ENCODE results near the gene CD83. TPM values are rescaled to one million over a fixed set of nuclear protein-coding genes. Genes with fewer than 3 reads are reported as not detected.

CD83 gene
- polyA plus RNA-seq, 2 donors: 1.2 to 1.5 TPM

GRCh38 chr6:14079433-14079832, 38.1 kb upstream of the CD83 start:
- 21 to 33% methylated on average over 5 of the region's 5 CpGs for WGBS, 2 donors
- no peaks in the 10 kb centered on the region for H3K9me3 ChIP-seq (ENCODE audit: control insufficient read depth in 2 of 2, insufficient read depth in 1 of 2, low read depth in 1 of 2, low read length in 1 of 2)
- no peaks in the 10 kb centered on the region for H3K27me3 ChIP-seq (ENCODE audit: control insufficient read depth in 1 of 2, insufficient read depth in 2 of 2, low read length in 2 of 2)
- peak overlapping the region in 1 of 2 donors; percentile 24 for H3K27ac ChIP-seq (ENCODE audit: low read depth in 2 of 2, low read length in 1 of 2)
- H3K4me1 ChIP-seq (ENCODE audit: control insufficient read depth in 2 of 2, insufficient read depth in 2 of 2, low read length in 1 of 2): no peaks in the 10 kb centered on the region
- H3K36me3 ChIP-seq (ENCODE audit: control insufficient read depth in 2 of 2, insufficient read depth in 2 of 2, low read length in 1 of 2): no peaks in the 10 kb centered on the region
- no peak overlapping the region for H3K4me3 ChIP-seq (ENCODE audit: low read depth in 1 of 2, low read length in 2 of 2)

DNA sequence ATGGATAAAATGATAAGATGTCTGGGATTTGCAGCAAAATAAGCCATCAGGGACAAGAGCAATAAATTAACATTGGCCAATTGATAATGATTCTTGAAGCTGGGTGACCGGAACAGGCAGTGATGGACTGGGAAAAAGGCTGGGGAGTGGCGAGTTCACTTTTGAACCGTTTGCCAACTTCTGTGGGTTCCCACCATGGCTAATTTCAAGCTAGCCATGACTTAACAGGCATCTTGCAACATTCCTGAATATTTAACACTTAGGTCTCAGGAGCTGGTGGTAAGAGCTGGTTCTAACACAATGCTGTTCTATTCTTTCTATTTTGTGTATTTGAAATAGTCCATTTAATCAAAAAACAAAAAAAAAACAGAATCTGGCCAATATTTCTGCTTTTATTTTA, 37.6 kb upstream of the CD83 start:
- Histone ChIP-seq H3K27ac (ENCODE audit: low read depth in 2 of 2, low read length in 1 of 2) (no peak overlapping the region), H3K4me3 (ENCODE audit: low read depth in 1 of 2, low read length in 2 of 2) (no peak overlapping the region), H3K4me1 (ENCODE audit: control insufficient read depth in 2 of 2, insufficient read depth in 2 of 2, low read length in 1 of 2) (no peaks in the 10 kb centered on the region), H3K9me3 (ENCODE audit: control insufficient read depth in 2 of 2, insufficient read depth in 1 of 2, low read depth in 1 of 2, low read length in 1 of 2) (no peaks in the 10 kb centered on the region), H3K36me3 (ENCODE audit: control insufficient read depth in 2 of 2, insufficient read depth in 2 of 2, low read length in 1 of 2) (no peaks in the 10 kb centered on the region), H3K27me3 (ENCODE audit: control insufficient read depth in 1 of 2, insufficient read depth in 2 of 2, low read length in 2 of 2) (no peaks in the 10 kb centered on the region)
- WGBS, 2 donors: 77 to 81% methylated on average over 3 of the region's 3 CpGs

DNA sequence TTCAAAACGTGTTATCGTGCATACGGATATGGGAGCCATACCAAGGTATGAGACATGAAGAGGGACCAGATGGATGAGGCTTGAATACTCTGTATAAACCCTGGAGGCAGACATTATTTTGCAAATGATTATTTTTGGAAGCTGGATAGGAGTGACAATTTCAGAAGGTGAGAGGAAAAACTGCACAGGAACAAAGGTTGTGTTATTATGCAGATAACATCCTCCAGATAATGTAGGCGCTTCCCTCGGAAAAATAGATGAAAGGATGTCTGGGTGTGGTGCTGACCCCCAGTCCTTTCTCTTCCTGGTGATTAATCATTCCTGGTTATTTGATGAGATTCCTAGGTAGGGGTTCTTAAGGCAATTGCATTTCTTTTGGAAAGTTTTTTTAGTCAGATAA, 36.4 kb upstream of the CD83 start:
- WGBS, 2 donors: 78 to 83% methylated on average over 5 of the region's 5 CpGs
- Histone ChIP-seq H3K27ac (ENCODE audit: low read depth in 2 of 2, low read length in 1 of 2) (no peak overlapping the region), H3K36me3 (ENCODE audit: control insufficient read depth in 2 of 2, insufficient read depth in 2 of 2, low read length in 1 of 2) (no peaks in the 10 kb centered on the region), H3K9me3 (ENCODE audit: control insufficient read depth in 2 of 2, insufficient read depth in 1 of 2, low read depth in 1 of 2, low read length in 1 of 2) (no peaks in the 10 kb centered on the region), H3K4me1 (ENCODE audit: control insufficient read depth in 2 of 2, insufficient read depth in 2 of 2, low read length in 1 of 2) (no peaks in the 10 kb centered on the region), H3K27me3 (ENCODE audit: control insufficient read depth in 1 of 2, insufficient read depth in 2 of 2, low read length in 2 of 2) (no peaks in the 10 kb centered on the region), H3K4me3 (ENCODE audit: low read depth in 1 of 2, low read length in 2 of 2) (no peak overlapping the region)

GRCh38 chr6:14082771-14083170, 34.8 kb upstream of the CD83 start:
- Histone ChIP-seq H3K4me1 (ENCODE audit: control insufficient read depth in 2 of 2, insufficient read depth in 2 of 2, low read length in 1 of 2) (no peaks in the 10 kb centered on the region), H3K36me3 (ENCODE audit: control insufficient read depth in 2 of 2, insufficient read depth in 2 of 2, low read length in 1 of 2) (no peaks in the 10 kb centered on the region), H3K9me3 (ENCODE audit: control insufficient read depth in 2 of 2, insufficient read depth in 1 of 2, low read depth in 1 of 2, low read length in 1 of 2) (no peaks in the 10 kb centered on the region), H3K27me3 (ENCODE audit: control insufficient read depth in 1 of 2, insufficient read depth in 2 of 2, low read length in 2 of 2) (no peaks in the 10 kb centered on the region), H3K4me3 (ENCODE audit: low read depth in 1 of 2, low read length in 2 of 2) (no peak overlapping the region), H3K27ac (ENCODE audit: low read depth in 2 of 2, low read length in 1 of 2) (no peak overlapping the region)
- 72 to 77% methylated on average over 3 of the region's 3 CpGs for WGBS, 2 donors

GRCh38 chr6:14083262-14083661, 34.3 kb upstream of the CD83 start:
- Histone ChIP-seq H3K36me3 (ENCODE audit: control insufficient read depth in 2 of 2, insufficient read depth in 2 of 2, low read length in 1 of 2) (no peaks in the 10 kb centered on the region), H3K4me1 (ENCODE audit: control insufficient read depth in 2 of 2, insufficient read depth in 2 of 2, low read length in 1 of 2) (no peaks in the 10 kb centered on the region), H3K27me3 (ENCODE audit: control insufficient read depth in 1 of 2, insufficient read depth in 2 of 2, low read length in 2 of 2) (no peaks in the 10 kb centered on the region), H3K27ac (ENCODE audit: low read depth in 2 of 2, low read length in 1 of 2) (no peak overlapping the region), H3K4me3 (ENCODE audit: low read depth in 1 of 2, low read length in 2 of 2) (no peak overlapping the region), H3K9me3 (ENCODE audit: control insufficient read depth in 2 of 2, insufficient read depth in 1 of 2, low read depth in 1 of 2, low read length in 1 of 2) (no peaks in the 10 kb centered on the region)
- WGBS, 2 donors: 81 to 95% methylated on average over 3 of the region's 3 CpGs

- H3K27ac ChIP-seq (ENCODE audit: low read depth in 2 of 2, low read length in 1 of 2): no peak overlapping the region
- WGBS, 2 donors: 70 to 85% methylated on average over 3 of the region's 3 CpGs
- no peaks in the 10 kb centered on the region for H3K36me3 ChIP-seq (ENCODE audit: control insufficient read depth in 2 of 2, insufficient read depth in 2 of 2, low read length in 1 of 2)
- H3K4me1 ChIP-seq (ENCODE audit: control insufficient read depth in 2 of 2, insufficient read depth in 2 of 2, low read length in 1 of 2): no peaks in the 10 kb centered on the region
- H3K27me3 ChIP-seq (ENCODE audit: control insufficient read depth in 1 of 2, insufficient read depth in 2 of 2, low read length in 2 of 2): no peaks in the 10 kb centered on the region
- H3K9me3 ChIP-seq (ENCODE audit: control insufficient read depth in 2 of 2, insufficient read depth in 1 of 2, low read depth in 1 of 2, low read length in 1 of 2): no peaks in the 10 kb centered on the region
- H3K4me3 ChIP-seq (ENCODE audit: low read depth in 1 of 2, low read length in 2 of 2): no peak overlapping the region
These were observed 33.8 kb upstream of the CD83 start for GRCh38 chr6:14083751-14084150.

DNA sequence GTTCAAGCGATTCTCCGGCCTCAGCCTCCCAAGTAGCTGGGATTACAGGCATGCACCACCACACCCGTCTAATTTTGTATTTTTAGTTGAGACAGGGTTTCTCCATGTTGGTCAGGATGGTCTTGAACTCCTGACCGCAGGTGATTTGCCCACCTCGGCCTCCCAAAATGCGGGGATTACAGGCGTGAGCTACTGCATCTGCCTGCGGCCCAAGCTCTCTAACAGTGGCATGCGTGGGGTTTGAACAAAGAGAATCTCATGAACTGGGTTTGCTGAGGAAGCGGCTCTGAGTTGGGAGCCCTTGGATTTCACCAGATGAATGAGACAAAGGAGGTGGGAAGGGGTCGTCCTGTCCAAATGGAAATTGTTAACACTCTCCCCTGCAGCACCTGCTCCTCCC, 33.2 kb upstream of the CD83 start:
- H3K36me3 ChIP-seq (ENCODE audit: control insufficient read depth in 2 of 2, insufficient read depth in 2 of 2, low read length in 1 of 2): no peaks in the 10 kb centered on the region
- no peaks in the 10 kb centered on the region for H3K4me1 ChIP-seq (ENCODE audit: control insufficient read depth in 2 of 2, insufficient read depth in 2 of 2, low read length in 1 of 2)
- no peaks in the 10 kb centered on the region for H3K27me3 ChIP-seq (ENCODE audit: control insufficient read depth in 1 of 2, insufficient read depth in 2 of 2, low read length in 2 of 2)
- H3K4me3 ChIP-seq (ENCODE audit: low read depth in 1 of 2, low read length in 2 of 2): no peak overlapping the region
- 91 to 94% methylated on average over 11 of the region's 11 CpGs for WGBS, 2 donors
- no peak overlapping the region for H3K27ac ChIP-seq (ENCODE audit: low read depth in 2 of 2, low read length in 1 of 2)
- H3K9me3 ChIP-seq (ENCODE audit: control insufficient read depth in 2 of 2, insufficient read depth in 1 of 2, low read depth in 1 of 2, low read length in 1 of 2): no peaks in the 10 kb centered on the region

DNA sequence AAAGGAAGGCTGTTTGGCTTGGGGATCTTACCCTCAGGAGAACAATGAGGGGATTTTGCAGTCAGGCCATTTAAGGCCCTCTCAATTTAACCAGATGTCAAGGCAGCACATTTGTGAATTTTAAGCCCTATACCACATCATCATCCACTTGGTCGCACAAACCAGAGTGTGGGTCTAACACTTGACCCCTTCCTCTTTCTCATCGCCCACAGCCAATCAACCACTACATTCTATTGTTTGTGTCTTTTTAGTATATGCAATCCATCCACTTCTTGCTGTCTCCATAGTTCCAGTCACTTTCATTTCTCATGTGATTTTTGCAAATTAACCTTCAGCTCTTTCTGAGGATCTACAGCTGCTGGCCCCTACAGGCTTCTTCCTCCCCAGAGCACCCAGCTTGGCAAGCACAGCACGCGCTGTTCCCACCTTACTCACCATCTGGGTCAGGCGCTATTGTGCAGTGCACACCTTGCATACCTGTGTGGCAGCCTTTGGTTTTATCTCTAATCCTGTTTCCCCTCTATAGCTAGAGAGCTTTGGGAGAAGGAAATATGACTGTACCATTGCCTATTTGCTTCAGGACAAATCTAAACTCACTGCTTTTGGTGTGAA, 32.3 kb upstream of the CD83 start:
- no peak overlapping the region for H3K4me3 ChIP-seq (ENCODE audit: low read depth in 1 of 2, low read length in 2 of 2)
- 77 to 81% methylated on average over 5 of the region's 5 CpGs for WGBS, 2 donors
- no peaks in the 10 kb centered on the region for H3K9me3 ChIP-seq (ENCODE audit: control insufficient read depth in 2 of 2, insufficient read depth in 1 of 2, low read depth in 1 of 2, low read length in 1 of 2)
- H3K27me3 ChIP-seq (ENCODE audit: control insufficient read depth in 1 of 2, insufficient read depth in 2 of 2, low read length in 2 of 2): peaks cover 0 to 3% of the 10 kb centered on the region in 2 donors
- no peaks in the 10 kb centered on the region for H3K4me1 ChIP-seq (ENCODE audit: control insufficient read depth in 2 of 2, insufficient read depth in 2 of 2, low read length in 1 of 2)
- H3K27ac ChIP-seq (ENCODE audit: low read depth in 2 of 2, low read length in 1 of 2): no peak overlapping the region
- H3K36me3 ChIP-seq (ENCODE audit: control insufficient read depth in 2 of 2, insufficient read depth in 2 of 2, low read length in 1 of 2): no peaks in the 10 kb centered on the region

- no peaks in the 10 kb centered on the region for H3K4me1 ChIP-seq (ENCODE audit: control insufficient read depth in 2 of 2, insufficient read depth in 2 of 2, low read length in 1 of 2)
- no peaks in the 10 kb centered on the region for H3K9me3 ChIP-seq (ENCODE audit: control insufficient read depth in 2 of 2, insufficient read depth in 1 of 2, low read depth in 1 of 2, low read length in 1 of 2)
- no peak overlapping the region for H3K27ac ChIP-seq (ENCODE audit: low read depth in 2 of 2, low read length in 1 of 2)
- H3K36me3 ChIP-seq (ENCODE audit: control insufficient read depth in 2 of 2, insufficient read depth in 2 of 2, low read length in 1 of 2): no peaks in the 10 kb centered on the region
- WGBS, 2 donors: 59 to 67% methylated on average over 1 of the region's 1 CpG
- peaks cover 0 to 6% of the 10 kb centered on the region in 2 donors for H3K27me3 ChIP-seq (ENCODE audit: control insufficient read depth in 1 of 2, insufficient read depth in 2 of 2, low read length in 2 of 2)
- no peak overlapping the region for H3K4me3 ChIP-seq (ENCODE audit: low read depth in 1 of 2, low read length in 2 of 2)
These were observed 30.9 kb upstream of the CD83 start for GRCh38 chr6:14086701-14087100.

- H3K4me1 ChIP-seq (ENCODE audit: control insufficient read depth in 2 of 2, insufficient read depth in 2 of 2, low read length in 1 of 2): no peaks in the 10 kb centered on the region
- H3K4me3 ChIP-seq (ENCODE audit: low read depth in 1 of 2, low read length in 2 of 2): no peak overlapping the region
- no peaks in the 10 kb centered on the region for H3K9me3 ChIP-seq (ENCODE audit: control insufficient read depth in 2 of 2, insufficient read depth in 1 of 2, low read depth in 1 of 2, low read length in 1 of 2)
- 39 to 46% methylated on average over 4 of the region's 4 CpGs for WGBS, 2 donors
- no peak overlapping the region for H3K27ac ChIP-seq (ENCODE audit: low read depth in 2 of 2, low read length in 1 of 2)
- H3K27me3 ChIP-seq (ENCODE audit: control insufficient read depth in 1 of 2, insufficient read depth in 2 of 2, low read length in 2 of 2): peaks cover 0 to 6% of the 10 kb centered on the region in 2 donors
- H3K36me3 ChIP-seq (ENCODE audit: control insufficient read depth in 2 of 2, insufficient read depth in 2 of 2, low read length in 1 of 2): no peaks in the 10 kb centered on the region
These were observed 28.9 kb upstream of the CD83 start for GRCh38 chr6:14088600-14089192.
